D341Med (cell line): ENCODE data around the gene RXRA.

Experiments
- DNase-seq: peaks from one replicate; pipeline ENCODE4 v3.0.0; 2012; ENCODE audit warnings: low spot score

Gene RXRA

DNA sequence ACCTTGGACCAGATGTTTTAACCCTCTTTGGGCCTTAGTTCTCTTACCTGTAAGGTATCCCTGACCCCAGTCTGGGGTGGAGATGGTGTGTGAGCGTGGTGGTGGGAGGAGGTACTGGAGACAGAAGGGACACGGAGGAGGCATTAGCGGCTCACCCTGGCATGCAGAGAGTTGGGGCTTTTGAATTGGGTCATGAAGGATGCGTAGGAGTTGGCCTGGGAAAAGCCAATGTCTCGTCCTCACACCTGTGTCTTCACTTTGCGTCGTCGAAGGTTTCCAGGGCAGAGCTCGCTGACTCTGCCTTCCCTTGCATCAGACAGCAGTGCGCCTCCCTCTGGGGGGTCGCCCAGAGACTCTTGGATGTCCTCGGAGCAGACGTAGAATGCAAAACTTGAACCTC lies 11.2 kb downstream of the RXRA start:
- no peak for DNase-seq

DNA sequence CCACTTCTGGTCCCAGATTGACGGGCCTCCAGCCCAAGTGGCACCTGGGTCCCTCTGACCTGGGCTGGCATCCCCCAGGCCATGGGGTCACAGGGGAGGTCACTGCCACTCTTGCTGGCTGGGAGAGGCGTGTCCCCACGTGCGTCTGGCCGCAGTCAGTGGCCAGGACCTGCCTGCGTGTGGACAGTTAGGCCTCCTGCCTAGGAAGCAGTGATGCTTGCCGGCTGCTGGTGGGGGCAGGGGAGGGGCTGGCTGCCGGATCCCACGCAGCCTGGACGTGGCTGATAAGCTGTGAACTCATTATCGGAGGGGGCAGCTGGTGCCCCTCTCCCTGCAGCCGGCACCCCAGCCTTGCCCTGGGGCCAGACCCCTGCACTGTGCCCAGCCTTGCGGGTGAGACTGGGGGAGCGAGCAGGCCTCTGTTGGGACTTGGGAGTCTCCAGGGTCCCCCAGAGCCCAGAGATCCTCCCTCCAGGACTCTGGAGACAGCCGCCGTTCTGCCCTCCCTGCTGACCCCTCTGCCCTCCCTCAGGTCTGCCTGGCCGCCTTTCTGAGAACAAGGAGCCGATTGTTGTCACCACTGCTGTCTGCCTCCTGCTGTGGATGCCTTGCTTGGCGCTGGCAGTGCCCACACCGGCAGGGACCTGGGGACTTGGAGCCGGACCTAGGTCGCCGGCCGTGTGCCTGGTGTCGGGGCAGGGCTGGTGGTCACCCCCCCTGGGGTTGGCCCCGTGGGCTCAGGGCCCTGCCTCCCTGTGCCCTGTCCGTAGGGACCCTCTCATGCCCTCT lies 12.3 kb downstream of the RXRA start:
- DNase-seq = no peak

DNA sequence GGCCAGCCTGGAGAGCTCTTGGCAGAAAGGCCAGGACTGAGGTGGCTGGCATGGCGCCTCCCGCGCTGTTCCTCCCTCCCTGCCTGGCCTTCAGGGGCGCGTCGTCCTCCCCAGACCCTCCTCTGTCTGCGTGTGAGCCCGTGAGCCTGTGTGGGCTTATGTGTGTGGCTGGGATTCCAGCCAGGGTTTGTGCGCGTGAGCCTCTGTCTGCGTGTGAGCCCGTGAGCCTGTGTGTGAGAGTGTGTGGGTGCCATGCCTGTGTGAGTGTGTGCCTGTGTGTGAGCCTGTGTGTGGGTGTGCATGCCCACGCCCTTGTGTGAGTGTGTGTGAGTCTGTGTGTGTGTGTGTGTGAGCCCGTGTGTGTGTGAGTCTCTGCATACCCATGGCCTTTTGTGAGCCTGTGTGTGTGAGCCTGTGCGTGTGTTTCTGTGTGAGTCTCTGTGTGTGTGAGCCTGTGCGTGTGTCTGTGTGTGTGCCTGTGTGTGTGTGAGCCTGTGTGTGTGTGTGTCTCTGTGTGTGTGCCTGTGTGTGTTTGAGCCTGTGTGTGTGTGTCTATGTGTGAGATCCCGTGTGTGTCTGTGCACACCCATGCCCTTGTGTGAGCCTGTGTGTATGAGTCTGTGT lies 13.0 kb downstream of the RXRA start:
- no peak for DNase-seq

DNA sequence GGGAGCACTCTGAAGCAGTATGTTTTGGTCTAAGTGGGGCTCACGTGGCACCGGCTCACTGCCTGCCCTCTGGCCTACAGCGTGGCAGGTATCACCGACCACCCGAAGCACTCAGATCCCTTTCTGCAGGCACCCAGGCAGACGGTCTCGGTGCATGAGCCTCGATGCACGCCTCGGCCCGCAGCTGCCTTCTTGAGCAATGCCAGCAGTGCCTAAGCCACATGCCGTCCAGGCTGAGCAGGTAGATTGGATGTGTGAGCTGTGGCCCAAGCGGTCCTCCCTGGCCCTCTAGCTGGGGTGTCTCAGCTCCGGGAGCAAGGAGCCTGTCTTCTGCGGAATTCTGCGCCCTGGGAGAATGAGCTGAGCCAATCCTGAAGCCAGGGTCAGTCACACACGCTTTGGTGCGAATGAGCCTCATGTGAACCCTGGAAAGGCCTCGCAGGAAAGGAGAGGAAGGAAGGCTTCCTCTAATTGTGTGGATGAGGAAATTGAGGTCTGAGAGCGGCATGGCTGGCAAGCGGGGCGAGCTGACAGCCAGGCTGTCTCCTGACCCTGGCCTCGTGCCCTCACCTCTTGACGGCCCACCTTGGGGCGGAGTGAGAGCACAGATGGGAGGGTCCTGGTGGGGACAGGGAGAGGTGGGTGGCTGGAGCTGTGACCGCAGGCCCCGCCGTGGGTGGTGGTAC lies 14.4 kb downstream of the RXRA start:
- no peak for DNase-seq

DNA sequence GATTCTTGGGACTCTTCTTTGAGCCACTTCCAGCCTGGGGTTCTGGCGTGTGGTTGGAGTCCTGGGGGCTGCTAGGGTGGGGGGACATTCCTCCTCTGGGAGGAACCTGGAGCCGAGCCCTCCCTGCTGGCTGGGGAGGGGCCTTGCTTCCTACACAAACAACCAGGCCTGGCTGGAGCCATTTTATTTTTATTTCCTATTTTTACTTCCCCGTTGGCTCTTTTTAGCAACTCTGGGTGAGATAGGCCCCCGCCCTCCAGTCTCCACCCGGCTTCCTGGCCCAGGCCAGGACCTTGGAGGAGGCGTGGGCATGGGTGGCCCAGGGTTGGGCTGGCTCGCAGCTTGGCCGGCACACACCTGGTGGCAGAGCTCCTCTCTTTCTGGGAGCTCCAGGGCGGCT lies 15.1 kb downstream of the RXRA start:
- DNase-seq = no peak

DNA sequence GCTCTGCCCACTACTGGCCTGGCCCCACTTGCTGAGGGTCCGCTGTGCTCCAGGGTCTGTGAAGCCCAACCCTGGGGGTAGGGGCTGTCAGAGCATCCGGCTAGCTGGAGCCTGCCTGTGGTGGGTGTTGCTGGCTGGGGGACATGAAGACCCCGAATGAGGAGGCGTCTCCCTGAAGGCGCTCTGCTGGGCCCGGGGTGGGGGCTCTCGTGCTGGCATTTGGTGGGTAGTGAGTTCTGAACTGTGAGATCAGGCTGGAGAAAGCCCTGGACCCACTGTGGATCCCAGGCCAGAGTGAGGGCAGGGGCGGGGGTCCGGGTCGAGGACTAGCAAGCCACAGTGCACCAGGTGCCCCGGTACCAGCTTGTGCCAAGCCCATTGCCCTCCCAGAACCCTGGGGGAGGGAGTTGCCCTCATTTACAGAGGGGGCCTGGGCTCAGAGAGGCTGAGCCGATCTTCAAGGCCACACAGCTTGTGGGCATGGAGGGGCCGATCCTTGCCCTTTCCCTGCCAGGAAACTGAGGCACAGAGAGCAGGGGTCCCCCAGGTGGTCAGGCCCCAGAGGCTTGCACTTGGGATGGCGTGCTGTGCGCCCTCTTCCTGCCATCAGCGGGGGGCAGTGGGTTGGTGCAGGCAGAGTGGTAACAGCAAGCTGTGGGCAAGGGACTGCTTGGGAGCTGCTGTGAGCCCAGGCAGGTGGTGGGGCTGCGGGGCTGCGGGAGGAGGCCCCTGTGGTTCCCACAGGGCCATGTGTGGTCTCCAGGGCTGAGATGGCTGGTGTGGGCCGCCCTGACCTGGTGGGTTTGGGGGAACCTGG lies 15.9 kb downstream of the RXRA start:
- no peak for DNase-seq

DNA sequence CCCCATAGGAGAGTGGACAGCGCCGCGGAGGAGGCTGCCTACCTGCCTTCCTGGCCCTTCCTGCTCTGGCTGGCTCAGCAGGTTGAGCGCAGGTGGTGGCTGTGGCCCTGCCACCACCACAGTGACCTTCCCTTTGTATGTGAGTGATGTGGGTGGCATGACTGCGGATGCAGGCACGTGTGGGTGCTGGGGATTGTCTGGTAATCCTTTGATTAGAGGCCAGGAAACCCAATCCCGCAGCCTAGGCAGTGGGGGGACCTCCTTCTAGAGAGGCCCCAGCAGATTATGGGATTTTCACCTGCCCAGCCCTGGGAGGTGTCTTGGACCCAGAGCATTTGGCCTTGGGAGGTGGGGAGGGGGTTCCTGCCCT lies 16.5 kb downstream of the RXRA start:
- DNase-seq = no peak

DNA sequence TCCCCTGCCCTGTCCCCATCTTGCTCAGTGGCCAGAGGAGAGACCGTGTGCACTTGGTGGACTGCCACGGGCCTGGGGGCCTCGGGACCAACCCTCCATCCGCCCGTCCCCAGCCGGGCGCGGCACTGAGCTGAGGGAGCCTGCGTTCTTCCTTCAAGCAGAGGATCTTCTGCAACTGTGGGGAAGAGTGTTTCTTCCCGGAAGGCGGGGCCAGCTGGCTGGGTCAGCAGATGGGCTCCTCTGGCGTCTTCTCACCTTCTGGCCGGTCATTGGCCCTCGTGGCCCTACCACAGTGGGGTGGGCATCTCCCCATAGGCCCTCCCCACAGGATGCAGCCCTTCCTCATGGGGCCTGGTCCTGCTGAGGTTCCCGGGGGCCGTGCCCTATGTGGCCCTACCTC lies 17.4 kb downstream of the RXRA start:
- no peak for DNase-seq

DNA sequence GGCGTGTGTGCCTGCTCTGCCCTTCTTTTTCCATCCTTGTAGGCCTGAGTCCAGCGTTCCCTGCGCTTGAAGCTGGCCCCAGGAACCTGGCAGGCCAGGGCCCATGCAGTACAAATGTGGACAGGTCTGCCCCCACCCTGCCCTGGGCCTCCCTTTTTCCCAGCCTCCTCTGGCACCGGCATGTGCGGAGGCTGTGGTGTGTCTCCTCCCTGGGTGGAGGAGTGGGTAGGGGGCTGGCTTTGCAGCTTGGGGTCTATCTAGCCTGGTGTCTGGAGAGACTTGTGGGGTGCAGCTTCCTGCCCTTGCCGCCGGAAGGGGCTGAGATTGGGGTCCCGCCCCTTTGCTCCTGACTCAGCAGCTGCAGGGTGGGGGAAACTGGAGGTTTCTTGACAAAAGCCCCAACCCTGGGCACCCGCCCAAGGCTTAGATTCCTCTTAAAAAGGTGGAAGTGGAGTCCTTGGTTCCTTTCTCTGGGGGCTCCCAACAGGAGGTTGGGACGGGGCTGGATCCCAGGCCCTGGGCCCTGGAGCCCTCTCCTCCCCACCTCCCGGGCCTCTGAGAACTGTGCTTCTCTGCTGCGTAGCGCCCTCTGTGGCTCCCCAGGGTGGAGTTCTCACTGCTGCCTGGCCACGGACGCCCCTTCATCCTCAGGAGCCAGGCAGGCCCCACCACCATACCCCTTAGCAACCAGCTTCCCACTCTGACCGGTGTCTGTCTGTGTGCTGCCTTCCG lies 18.0 kb downstream of the RXRA start:
- no peak for DNase-seq

DNA sequence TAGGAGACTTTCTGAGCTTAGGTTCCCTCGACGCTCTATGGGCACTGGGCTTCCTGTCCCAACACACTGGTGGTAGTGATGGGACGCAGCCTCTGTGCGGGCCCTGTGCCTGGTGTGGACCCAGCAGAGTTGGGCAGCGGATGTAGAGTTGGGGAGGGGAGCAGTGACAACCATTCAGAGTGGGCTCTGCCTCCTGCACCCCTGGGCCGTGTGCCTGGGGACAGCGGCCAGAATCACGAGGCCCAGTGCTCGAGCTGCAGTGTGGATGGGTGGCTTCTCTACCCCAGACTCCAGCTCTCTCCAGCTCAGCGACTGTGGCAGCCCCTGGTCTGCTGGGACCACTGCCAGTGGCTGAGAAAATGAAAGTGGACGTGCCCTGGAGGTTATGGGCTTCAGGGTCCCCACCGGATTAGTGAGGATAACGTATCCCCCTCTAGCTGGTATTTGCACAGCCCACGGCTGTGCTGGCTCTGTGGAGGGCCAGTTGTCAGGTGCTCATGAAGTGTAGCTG lies 18.6 kb downstream of the RXRA start:
- DNase-seq = no peak

DNA sequence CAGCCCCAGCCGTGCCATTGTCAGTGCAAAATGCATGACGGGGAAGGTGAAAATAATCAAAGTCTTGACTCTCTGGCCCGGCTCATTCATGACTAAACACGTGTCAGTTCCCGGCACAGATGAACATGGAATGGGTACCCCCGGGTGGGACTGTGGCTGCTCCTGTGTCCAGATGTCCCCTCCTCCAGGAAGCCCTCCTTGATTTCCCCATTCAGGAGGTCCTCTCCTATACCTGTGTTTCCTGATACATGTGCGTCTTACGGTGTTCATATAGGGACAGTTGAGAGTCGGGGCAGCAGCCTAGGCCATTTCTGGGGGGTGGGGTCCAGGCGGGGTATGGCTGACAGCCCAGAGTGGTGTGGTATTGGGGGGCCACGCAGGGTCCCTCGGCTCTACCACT lies 19.5 kb downstream of the RXRA start:
- DNase-seq = no peak

DNA sequence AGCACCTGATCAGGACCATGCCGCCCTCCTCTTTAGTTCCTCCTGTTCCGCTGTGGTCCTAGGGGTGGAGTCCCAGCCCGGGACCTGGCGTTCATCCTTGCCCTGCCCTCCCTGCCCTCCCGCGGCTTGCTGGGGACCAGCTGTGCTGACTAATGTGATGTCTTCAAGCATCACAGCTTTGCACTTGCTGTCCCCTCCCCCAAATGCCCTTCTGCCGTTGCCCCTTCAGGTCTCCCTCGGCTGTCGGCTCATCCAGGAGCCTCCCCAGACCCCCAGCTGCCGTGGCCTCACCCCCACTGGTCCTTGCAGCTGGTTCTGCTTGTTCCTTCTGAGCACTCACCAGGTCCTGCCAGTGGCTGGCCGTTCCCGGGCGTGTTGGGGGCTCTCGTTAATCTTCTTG lies 19.9 kb downstream of the RXRA start:
- no peak for DNase-seq

DNA sequence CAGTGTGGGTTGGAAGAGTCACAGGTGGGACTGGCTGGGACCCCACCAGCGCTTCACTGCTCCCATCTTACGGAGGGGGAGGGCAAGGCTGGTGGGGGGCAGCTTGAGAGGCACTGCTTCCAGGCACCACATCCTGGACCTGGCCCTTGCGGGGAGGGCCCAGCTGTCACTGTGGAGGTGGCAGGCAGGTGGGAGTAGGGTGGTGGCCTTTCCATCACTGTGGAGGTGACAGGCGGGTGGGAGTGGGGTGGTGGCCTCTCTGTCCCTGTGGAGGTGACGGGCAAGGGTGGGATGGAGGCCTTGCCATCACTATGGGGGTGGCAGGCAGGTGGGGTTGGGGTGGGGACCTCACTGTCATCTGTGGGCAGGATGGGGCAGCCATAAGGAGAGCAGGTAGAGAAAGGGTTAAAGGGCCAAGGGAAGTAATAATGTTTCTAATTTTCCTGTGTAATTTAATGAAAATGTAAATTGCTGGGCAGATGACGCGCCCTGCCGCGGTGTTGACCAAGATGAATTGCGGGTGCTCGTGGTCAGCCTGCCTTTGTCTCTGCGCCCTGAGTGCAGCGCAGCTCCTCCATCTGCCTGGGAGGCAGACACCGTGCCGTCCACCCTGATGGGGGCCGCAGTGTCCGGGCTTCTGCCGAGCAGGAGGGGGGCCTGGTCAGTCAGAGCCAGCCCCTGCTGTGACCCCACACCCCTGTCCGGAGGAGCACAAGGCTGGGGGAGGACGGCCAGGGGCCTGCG lies 20.8 kb downstream of the RXRA start:
- no peak for DNase-seq

DNA sequence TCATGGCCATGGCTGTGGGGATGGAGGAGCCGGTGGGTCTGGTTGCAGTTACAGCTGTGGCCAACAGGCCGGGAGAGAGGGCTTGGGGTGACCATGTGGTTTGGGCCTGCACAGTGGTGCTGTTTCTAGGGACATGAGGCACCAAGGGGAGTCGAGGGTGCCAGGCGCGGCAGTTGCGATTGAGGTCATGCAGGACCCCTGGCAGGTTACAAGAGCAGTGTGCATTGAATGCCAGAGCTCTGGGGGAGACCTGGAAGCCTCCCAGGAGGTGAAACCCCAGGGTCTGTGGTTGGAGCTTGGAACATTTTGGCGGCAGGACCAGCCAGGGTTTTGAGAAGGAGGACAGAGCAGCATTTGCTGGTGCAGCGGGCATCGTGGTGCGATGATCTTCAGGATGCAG lies 21.7 kb downstream of the RXRA start:
- no peak for DNase-seq

DNA sequence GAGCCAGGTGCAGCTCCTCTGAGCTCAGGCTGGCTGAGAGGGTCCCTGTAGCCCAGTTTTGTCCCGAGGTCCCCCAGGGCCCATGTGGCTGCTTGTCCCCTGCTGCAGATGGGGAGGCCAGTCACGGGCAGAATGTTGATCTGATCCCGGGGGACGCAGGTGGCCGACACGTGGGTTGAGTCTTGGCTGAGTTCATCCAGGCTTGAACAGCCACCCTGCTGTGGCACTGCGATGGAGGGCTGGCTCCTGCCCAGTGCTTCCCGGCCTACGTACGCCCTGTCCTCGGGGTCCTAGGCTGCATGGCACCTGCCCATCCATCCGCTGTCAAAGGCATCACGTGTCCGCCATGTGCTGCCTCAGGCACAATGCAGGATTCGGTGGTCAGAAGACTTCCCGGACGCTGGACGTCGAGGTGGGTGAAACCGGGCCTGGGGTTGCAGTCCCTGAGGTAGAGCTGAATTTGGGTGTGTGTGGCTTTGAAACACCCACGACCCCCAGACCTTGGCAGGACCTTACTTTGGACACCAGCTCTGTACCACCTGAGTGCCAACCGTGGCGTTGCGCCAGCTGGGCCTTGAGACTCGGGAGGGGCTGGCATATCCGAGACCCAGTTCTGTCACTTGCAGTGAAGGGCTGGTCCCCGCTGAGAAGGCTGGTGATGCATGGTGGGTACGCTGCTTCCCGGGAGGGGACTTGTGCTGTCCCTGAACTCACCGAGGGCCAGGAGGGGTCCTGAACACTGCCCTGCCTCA lies 22.3 kb downstream of the RXRA start:
- DNase-seq = no peak

DNA sequence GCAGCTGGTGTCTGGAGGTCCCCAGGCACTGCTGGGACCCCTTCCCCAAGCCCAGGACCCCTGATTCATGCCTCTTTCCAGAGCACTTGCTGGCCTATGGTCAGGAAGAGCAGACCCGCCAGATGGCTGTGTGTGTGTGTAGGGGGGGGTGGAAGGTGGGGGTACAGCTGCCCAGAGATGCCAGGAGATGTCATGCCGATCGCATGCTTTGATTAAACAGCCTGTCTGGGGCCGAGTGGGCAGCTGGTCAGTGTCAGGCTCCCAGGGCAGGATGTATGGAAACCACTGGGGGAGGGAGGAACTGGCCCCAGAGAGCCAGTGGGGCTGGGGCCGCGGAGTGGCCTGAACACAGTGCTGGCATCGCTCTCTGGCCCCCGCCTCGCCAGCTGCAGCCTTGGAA lies 23.7 kb downstream of the RXRA start:
- no peak for DNase-seq

DNA sequence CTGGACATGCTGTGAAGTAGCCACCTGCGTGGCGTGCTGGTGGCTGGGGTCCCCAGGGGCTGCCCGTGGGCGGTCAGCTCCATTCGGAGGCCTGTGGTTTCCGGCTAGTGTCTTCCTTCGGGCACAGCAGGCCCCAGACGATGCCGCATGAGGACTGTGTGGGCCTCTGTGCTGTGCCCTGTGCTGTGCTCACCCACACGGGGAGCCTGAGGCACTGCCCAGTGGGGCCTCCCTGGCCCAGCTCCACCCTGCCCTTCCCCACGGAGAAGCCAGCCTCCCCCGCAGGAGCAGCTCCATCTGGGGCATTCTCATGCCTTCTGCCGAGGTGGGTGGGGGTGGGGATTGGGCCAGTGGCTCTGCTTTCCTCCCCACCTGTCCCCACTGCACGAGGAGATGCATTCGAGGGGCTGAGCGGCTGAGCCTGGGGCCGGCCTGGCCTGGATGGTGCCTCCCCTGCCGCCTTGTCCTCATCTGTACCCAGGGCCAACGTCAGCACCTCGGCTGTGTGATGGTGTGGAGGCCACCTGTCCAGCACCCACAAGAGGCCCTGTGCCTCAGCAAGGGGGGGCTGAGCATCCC lies 24.2 kb downstream of the RXRA start:
- no peak for DNase-seq

DNA sequence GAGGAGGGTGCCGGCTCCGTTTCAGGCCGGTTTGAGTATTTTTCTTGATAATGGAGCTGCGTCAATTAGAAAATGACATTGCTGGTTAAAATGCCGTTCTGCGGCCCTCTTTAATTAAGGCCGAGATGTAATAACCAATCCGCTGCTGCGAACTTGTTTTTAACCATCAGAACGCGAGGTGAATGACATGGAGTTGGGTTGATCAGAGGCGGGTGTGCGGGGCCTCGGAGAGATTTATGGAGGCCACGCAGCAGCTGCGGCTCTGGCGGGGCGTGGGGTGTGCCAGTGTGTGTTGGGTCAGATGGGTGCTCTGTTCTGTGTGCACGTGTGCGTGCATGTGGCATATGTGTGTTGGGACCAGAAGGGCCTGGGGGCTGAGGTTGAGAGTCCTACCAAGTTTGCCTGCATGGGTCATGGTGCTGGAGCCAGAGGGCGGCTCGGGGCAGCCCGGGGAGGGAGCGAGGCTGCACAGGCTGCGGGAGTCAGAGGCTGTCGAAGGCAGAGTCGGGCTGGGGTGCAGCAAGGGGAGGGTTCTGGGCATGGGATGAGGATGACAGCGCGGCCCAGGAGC lies 25.4 kb downstream of the RXRA start:
- no peak for DNase-seq

DNA sequence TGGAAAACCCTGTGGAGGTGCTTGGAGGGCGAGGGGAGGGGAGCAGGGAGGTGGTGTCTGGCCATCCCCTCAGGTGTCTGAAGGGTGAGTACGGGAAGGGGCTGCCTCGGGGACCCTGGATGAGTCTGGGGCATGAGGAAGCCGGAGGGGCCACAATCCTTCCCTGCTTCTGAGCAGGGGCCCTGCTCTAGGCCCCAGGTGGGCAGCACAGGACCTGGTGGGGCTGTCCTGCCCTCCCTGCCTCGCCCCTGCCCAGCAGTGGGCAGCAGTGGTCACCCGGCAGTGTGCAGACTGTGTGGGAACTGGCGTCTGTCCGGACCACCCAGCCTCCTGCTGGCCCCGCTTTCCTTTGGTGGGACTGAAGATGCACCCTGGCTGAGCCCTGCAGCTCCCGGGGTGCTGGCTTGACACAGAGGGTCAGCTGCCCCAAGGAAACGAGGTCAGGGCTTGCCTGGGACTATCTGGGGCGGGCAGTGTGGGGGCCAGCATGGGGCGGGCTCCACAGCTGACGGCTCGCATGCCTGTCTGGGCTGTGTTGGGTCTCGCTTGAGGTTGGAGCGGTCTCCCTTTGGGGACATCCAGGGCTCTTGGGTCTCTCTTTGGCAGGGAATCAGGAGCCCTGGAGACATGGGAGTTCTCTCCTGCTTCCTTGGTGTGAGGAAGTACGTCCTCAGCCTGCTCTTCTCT lies 26.1 kb downstream of the RXRA start:
- no peak for DNase-seq
